ENCODE measurements around the gene COL6A1. TPM values are rescaled to one million over a fixed set of nuclear protein-coding genes. Genes with fewer than 3 reads are reported as not detected.
"Not testable (repeated sequence)": the region's sequence is repeated elsewhere in the genome, so short reads cannot be mapped to it uniquely, and the experiment has no call there.

The COL6A1 gene
- total and polyA plus RNA-seq, 5 donors from 2014 or later, result 0.10 to 2.2 (median 0.78) TPM

GRCh38 chr21:46001821-46002681 lies 20.5 kb downstream of the COL6A1 start:
- Mint-ChIP-seq H3K4me1 (no peaks in the 10 kb centered on the region), H3K27ac (no peak overlapping the region), H3K4me3 (no peak overlapping the region), H3K27me3 (no peaks in the 10 kb centered on the region), H3K9me3 (no peaks in the 10 kb centered on the region), H3K36me3 (peaks cover 4% of the 10 kb centered on the region)
- Histone ChIP-seq H3K27me3 (ENCODE audit: control insufficient read depth, insufficient read depth, low read length) (no peaks in the 10 kb centered on the region), H3K9me3 (ENCODE audit: control insufficient read depth in 2 of 2, low read length in 2 of 2) (no peaks in the 10 kb centered on the region), H3K27ac (ENCODE audit: insufficient read depth, low read length, poor library complexity, severe bottlenecking) (no peak overlapping the region), H3K4me3 (ENCODE audit: low read depth, low read length) (no peak overlapping the region), H3K36me3 (ENCODE audit: control insufficient read depth, insufficient read depth, low read length) (no peaks in the 10 kb centered on the region), H3K4me1 (ENCODE audit: control insufficient read depth, insufficient read depth, low read length, poor library complexity, severe bottlenecking) (no peaks in the 10 kb centered on the region)
- ATAC-seq (ENCODE audit: low read depth in 2 of 2), result no peak
- peak in 1 of 3 donors; percentile 0 for DNase-seq

- DNase-seq, result peak in 1 of 3 donors; percentile 0
- H3K9me3 Mint-ChIP-seq, result no peaks in the 10 kb centered on the region
- no peak overlapping the region for H3K27ac Mint-ChIP-seq
- no peak overlapping the region for H3K4me3 ChIP-seq (ENCODE audit: low read depth, low read length)
- H3K27me3 Mint-ChIP-seq, result no peaks in the 10 kb centered on the region
- H3K4me1 ChIP-seq (ENCODE audit: control insufficient read depth, insufficient read depth, low read length, poor library complexity, severe bottlenecking), result no peaks in the 10 kb centered on the region
- no peak overlapping the region for H3K4me3 Mint-ChIP-seq
- H3K9me3 ChIP-seq (ENCODE audit: control insufficient read depth in 2 of 2, low read length in 2 of 2), result no peaks in the 10 kb centered on the region
- H3K27me3 ChIP-seq (ENCODE audit: control insufficient read depth, insufficient read depth, low read length), result no peaks in the 10 kb centered on the region
- H3K36me3 Mint-ChIP-seq, result peaks cover 4% of the 10 kb centered on the region
- ATAC-seq (ENCODE audit: low read depth in 2 of 2), result no peak
- no peaks in the 10 kb centered on the region for H3K36me3 ChIP-seq (ENCODE audit: control insufficient read depth, insufficient read depth, low read length)
- no peak overlapping the region for H3K27ac ChIP-seq (ENCODE audit: insufficient read depth, low read length, poor library complexity, severe bottlenecking)
- no peaks in the 10 kb centered on the region for H3K4me1 Mint-ChIP-seq
Observed at GRCh38 chr21:46002841-46003574, 21.4 kb downstream of the COL6A1 start.

GRCh38 chr21:46003575-46004007 lies 22.0 kb downstream of the COL6A1 start:
- H3K9me3 Mint-ChIP-seq, result peaks cover 0 to 6% (median 0%) of the 10 kb centered on the region in 7 donors
- no peaks in the 10 kb centered on the region for H3K27me3 Mint-ChIP-seq
- peaks cover 0 to 4% of the 10 kb centered on the region in 2 experiments for H3K9me3 ChIP-seq (ENCODE audit: control insufficient read depth in 2 of 2, low read length in 2 of 2)
- H3K36me3 Mint-ChIP-seq, result peaks cover 4% of the 10 kb centered on the region
- no peak overlapping the region for H3K27ac Mint-ChIP-seq
- no peaks in the 10 kb centered on the region for H3K4me1 Mint-ChIP-seq
- H3K4me1 ChIP-seq (ENCODE audit: control insufficient read depth, insufficient read depth, low read length, poor library complexity, severe bottlenecking), result no peaks in the 10 kb centered on the region
- H3K27me3 ChIP-seq (ENCODE audit: control insufficient read depth, insufficient read depth, low read length), result no peaks in the 10 kb centered on the region
- H3K27ac ChIP-seq (ENCODE audit: insufficient read depth, low read length, poor library complexity, severe bottlenecking), result no peak overlapping the region
- DNase-seq (no peak), ATAC-seq (ENCODE audit: low read depth in 2 of 2) (no peak)
- no peaks in the 10 kb centered on the region for H3K36me3 ChIP-seq (ENCODE audit: control insufficient read depth, insufficient read depth, low read length)
- no peak overlapping the region for H3K4me3 Mint-ChIP-seq
- H3K4me3 ChIP-seq (ENCODE audit: low read depth, low read length), result no peak overlapping the region

- Mint-ChIP-seq H3K4me1 (no peaks in the 10 kb centered on the region), H3K27me3 (no peaks in the 10 kb centered on the region), H3K36me3 (peaks cover 4% of the 10 kb centered on the region), H3K27ac (no peak overlapping the region), H3K4me3 (no peak overlapping the region), H3K9me3 (peaks cover 0 to 8% (median 0%) of the 10 kb centered on the region in 7 donors)
- peaks cover 0 to 5% of the 10 kb centered on the region in 2 experiments for H3K9me3 ChIP-seq (ENCODE audit: control insufficient read depth in 2 of 2, low read length in 2 of 2)
- H3K36me3 ChIP-seq (ENCODE audit: control insufficient read depth, insufficient read depth, low read length), result no peaks in the 10 kb centered on the region
- no peak for DNase-seq
- H3K4me1 ChIP-seq (ENCODE audit: control insufficient read depth, insufficient read depth, low read length, poor library complexity, severe bottlenecking), result no peaks in the 10 kb centered on the region
- no peaks in the 10 kb centered on the region for H3K27me3 ChIP-seq (ENCODE audit: control insufficient read depth, insufficient read depth, low read length)
- no peak overlapping the region for H3K27ac ChIP-seq (ENCODE audit: insufficient read depth, low read length, poor library complexity, severe bottlenecking)
- ATAC-seq (ENCODE audit: low read depth in 2 of 2), result no peak
- H3K4me3 ChIP-seq (ENCODE audit: low read depth, low read length), result no peak overlapping the region
Observed at GRCh38 chr21:46004168-46004861, 22.7 kb downstream of the COL6A1 start.

GRCh38 chr21:46005081-46005480 lies 23.5 kb downstream of the COL6A1 start:
- Mint-ChIP-seq H3K27ac (no peak overlapping the region), H3K4me3 (no peak overlapping the region), H3K27me3 (no peaks in the 10 kb centered on the region), H3K36me3 (peaks cover 4% of the 10 kb centered on the region), H3K4me1 (no peaks in the 10 kb centered on the region), H3K9me3 (peaks cover 0 to 8% (median 0%) of the 10 kb centered on the region in 7 donors)
- no peak overlapping the region for H3K27ac ChIP-seq (ENCODE audit: insufficient read depth, low read length, poor library complexity, severe bottlenecking)
- ATAC-seq (ENCODE audit: low read depth in 2 of 2) (no peak), DNase-seq (no peak)
- H3K36me3 ChIP-seq (ENCODE audit: control insufficient read depth, insufficient read depth, low read length), result no peaks in the 10 kb centered on the region
- no peak overlapping the region for H3K4me3 ChIP-seq (ENCODE audit: low read depth, low read length)
- H3K9me3 ChIP-seq (ENCODE audit: control insufficient read depth in 2 of 2, low read length in 2 of 2), result peaks cover 0 to 5% of the 10 kb centered on the region in 2 experiments
- no peaks in the 10 kb centered on the region for H3K27me3 ChIP-seq (ENCODE audit: control insufficient read depth, insufficient read depth, low read length)
- no peaks in the 10 kb centered on the region for H3K4me1 ChIP-seq (ENCODE audit: control insufficient read depth, insufficient read depth, low read length, poor library complexity, severe bottlenecking)

- no peaks in the 10 kb centered on the region for H3K4me1 ChIP-seq (ENCODE audit: control insufficient read depth, insufficient read depth, low read length, poor library complexity, severe bottlenecking)
- H3K4me3 ChIP-seq (ENCODE audit: low read depth, low read length), result no peak overlapping the region
- no peak overlapping the region for H3K27ac Mint-ChIP-seq
- H3K36me3 Mint-ChIP-seq, result peaks cover 4% of the 10 kb centered on the region
- no peak for DNase-seq
- no peaks in the 10 kb centered on the region for H3K4me1 Mint-ChIP-seq
- no peak overlapping the region for H3K4me3 Mint-ChIP-seq
- no peaks in the 10 kb centered on the region for H3K27me3 ChIP-seq (ENCODE audit: control insufficient read depth, insufficient read depth, low read length)
- H3K9me3 Mint-ChIP-seq, result peaks cover 0 to 8% (median 0%) of the 10 kb centered on the region in 7 donors
- H3K36me3 ChIP-seq (ENCODE audit: control insufficient read depth, insufficient read depth, low read length), result no peaks in the 10 kb centered on the region
- no peaks in the 10 kb centered on the region for H3K27me3 Mint-ChIP-seq
- peaks cover 0 to 5% of the 10 kb centered on the region in 2 experiments for H3K9me3 ChIP-seq (ENCODE audit: control insufficient read depth in 2 of 2, low read length in 2 of 2)
- no peak overlapping the region for H3K27ac ChIP-seq (ENCODE audit: insufficient read depth, low read length, poor library complexity, severe bottlenecking)
- no peak for ATAC-seq (ENCODE audit: low read depth in 2 of 2)
Observed at GRCh38 chr21:46005481-46005881, 23.9 kb downstream of the COL6A1 start.

GRCh38 chr21:46005894-46006546 lies 24.4 kb downstream of the COL6A1 start:
- not testable (repeated sequence) for H3K27me3 Mint-ChIP-seq; ATAC-seq (ENCODE audit: low read depth in 2 of 2)

More at GRCh38 chr21:46005894-46006546, 24.4 kb downstream of the COL6A1 start:
- H3K27ac ChIP-seq (ENCODE audit: insufficient read depth, low read length, poor library complexity, severe bottlenecking); H3K4me3 Mint-ChIP-seq; H3K27ac Mint-ChIP-seq; H3K9me3 Mint-ChIP-seq; H3K4me1 ChIP-seq (ENCODE audit: control insufficient read depth, insufficient read depth, low read length, poor library complexity, severe bottlenecking); H3K4me1 Mint-ChIP-seq; H3K9me3 ChIP-seq (ENCODE audit: control insufficient read depth in 2 of 2, low read length in 2 of 2); H3K36me3 Mint-ChIP-seq; DNase-seq; H3K27me3 ChIP-seq (ENCODE audit: control insufficient read depth, insufficient read depth, low read length); H3K36me3 ChIP-seq (ENCODE audit: control insufficient read depth, insufficient read depth, low read length); H3K4me3 ChIP-seq (ENCODE audit: low read depth, low read length): not testable (repeated sequence)
